CD4-positive, alpha-beta T cell (primary cell): ENCODE results near the gene USP47. TPM values are rescaled to one million over a fixed set of nuclear protein-coding genes. Genes with fewer than 3 reads are reported as not detected.
A peak's percentile ranks its signal among the peaks of the same experiment; 100 is the strongest.

Experiments
- ATAC-seq: fragments of 200-7000 bp; cut with Tn5 transposase; one replicate; pipeline ENCODE4 v1.10.0; 2022; ENCODE audit warnings: mild to moderate bottlenecking; ENCODE audit not compliant: poor library complexity
- CTCF ChIA-PET: fragments of 350-600 bp; sonication (Branson Sonifier 250); formaldehyde crosslinking; loops from one replicate; lab custom pipeline; 2021; ENCODE audit warnings: antibody characterized with exemption, inconsistent platforms; lab: Charles Lee
- POLR2A ChIA-PET: fragments of 350-600 bp; sonication (Branson Sonifier 250); formaldehyde crosslinking; loops from one replicate; lab custom pipeline; 2021; ENCODE audit warnings: antibody characterized with exemption, inconsistent platforms; lab: Charles Lee
- DNase-seq, 14 experiments: peaks; one replicate each; pipeline ENCODE4 v3.0.0-alpha.2; 2013 to 2020; ENCODE audit warnings: mixed read lengths in 2 of 14
- H3K27ac ChIP-seq, 2 donors: one replicate each; pipeline versions ENCODE4 v1.5.1 to v1.7.0; 2013; ENCODE audit warnings: low read length in 2 of 2, low read depth in 1 of 2, mild to moderate bottlenecking in 1 of 2
- H3K27me3 ChIP-seq, 2 experiments: 1 replicate in 1 of 2; 2 replicates in 1 of 2; pipeline versions ENCODE4 v1.6.1 to v1.7.0; 2013; ENCODE audit warnings: low read length in 2 of 2, control low read depth in 1 of 2, mild to moderate bottlenecking in 1 of 2, moderate library complexity in 1 of 2; ENCODE audit not compliant: insufficient read depth in 2 of 2, control insufficient read depth in 1 of 2
- H3K36me3 ChIP-seq: one replicate; pipeline ENCODE4 v1.6.1; 2013; ENCODE audit warnings: low read length, control low read depth; ENCODE audit not compliant: insufficient read depth
- H3K4me1 ChIP-seq: one replicate; pipeline ENCODE4 v1.6.1; 2013; ENCODE audit warnings: low read length, control low read depth; ENCODE audit not compliant: insufficient read depth
- H3K4me3 ChIP-seq: one replicate; pipeline ENCODE4 v1.5.1; 2013; ENCODE audit warnings: mild to moderate bottlenecking, low read length, moderate library complexity
- H3K9me3 ChIP-seq, 2 experiments: 1 replicate in 1 of 2; 2 replicates in 1 of 2; pipeline versions ENCODE4 v1.6.1 to v1.7.0; 2013; ENCODE audit warnings: low read length in 2 of 2, mild to moderate bottlenecking in 2 of 2, control low read depth in 1 of 2, moderate library complexity in 1 of 2; ENCODE audit not compliant: control insufficient read depth in 1 of 2, insufficient read depth in 1 of 2
- H3K27ac Mint-ChIP-seq: one replicate; pipeline ENCODE4 v1.8.0; 2020; ENCODE audit warnings: mixed read lengths
- H3K27me3 Mint-ChIP-seq: one replicate; pipeline ENCODE4 v1.8.0; 2021; ENCODE audit warnings: mixed read lengths
- H3K36me3 Mint-ChIP-seq: one replicate; pipeline ENCODE4 v1.8.0; 2021; ENCODE audit warnings: low read depth, mixed read lengths
- H3K4me1 Mint-ChIP-seq: one replicate; pipeline ENCODE4 v1.8.0; 2021; ENCODE audit warnings: low read depth, mixed read lengths
- H3K4me3 Mint-ChIP-seq: one replicate; pipeline ENCODE4 v1.8.0; 2020; ENCODE audit warnings: mild to moderate bottlenecking, mixed read lengths
- H3K9me3 Mint-ChIP-seq: one replicate; pipeline ENCODE4 v1.8.0; 2020; ENCODE audit warnings: mixed read lengths
- intact Hi-C, 2 experiments: fragments of 100-400 bp; cut with DNase I in 1 of 2; cut with micrococcal nuclease in 1 of 2; formaldehyde crosslinking; loops; one replicate each; pipeline versions ENCODE4 v1.15.1 to v1.9.0; 2023 to 2025; cut with DNase I, micrococcal nuclease
- total RNA-seq, 174 experiments: library from RNA in 2 of 174; stranded (reverse) in 2 of 174; gene quantifications; one replicate each; pipeline ENCODE4 v1.2.3 and lab custom pipeline; 2021 to 2026
- TF ChIP-seq, protein P1 (sequence below): fragments of 200-600 bp; IDR thresholded peaks from one replicate; pipeline ENCODE4 v1.8.0; 2022; ENCODE audit warnings: antibody characterized with exemption, mild to moderate bottlenecking

Gene USP47
- total RNA-seq, 2 experiments from 2014 or later = 97.0 to 100 TPM

DNA sequence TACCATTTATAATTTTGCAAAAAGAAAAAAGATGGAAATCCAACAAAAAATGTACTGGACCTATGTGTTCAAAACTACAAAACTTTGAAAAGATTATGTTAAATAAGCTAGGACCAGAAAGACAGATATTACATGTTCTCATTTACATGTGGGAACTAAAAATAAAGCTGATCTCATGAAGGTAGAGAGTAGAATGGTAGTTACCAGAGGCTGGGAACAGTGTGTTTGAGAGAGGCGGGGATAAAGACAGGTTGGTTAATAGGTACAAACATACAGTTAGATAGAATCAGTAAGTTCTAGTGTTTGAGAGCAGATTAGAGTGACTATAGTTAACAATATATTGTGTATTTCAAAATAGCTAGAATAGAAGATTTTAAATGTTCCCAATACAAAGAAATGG is 71.6 kb downstream of the USP47 start:
- Mint-ChIP-seq H3K4me3 (no peak overlapping the region), H3K9me3 (no peaks in the 10 kb centered on the region), H3K36me3 (peaks cover 78% of the 10 kb centered on the region), H3K27me3 (no peaks in the 10 kb centered on the region), H3K27ac (peak overlapping the region; percentile 15), H3K4me1 (peaks cover 5% of the 10 kb centered on the region)
- CTCF ChIA-PET = interaction anchor here (0.7 to 0.8 kb wide), 3 partner anchors 10 to 1034 kb away, joined by 3 to 5 read pairs (median 3); no protein-coding TSS in a partner anchor
- Histone ChIP-seq H3K4me1 (no peaks in the 10 kb centered on the region), H3K27me3 (no peaks in the 10 kb centered on the region), H3K9me3 (no peaks in the 10 kb centered on the region), H3K27ac (no peak overlapping the region), H3K36me3 (peaks cover 20% of the 10 kb centered on the region), H3K4me3 (no peak overlapping the region)
- intact Hi-C loops = no loop called here
- POLR2A ChIA-PET = no interaction called here
- TF ChIP-seq, protein P1, sequence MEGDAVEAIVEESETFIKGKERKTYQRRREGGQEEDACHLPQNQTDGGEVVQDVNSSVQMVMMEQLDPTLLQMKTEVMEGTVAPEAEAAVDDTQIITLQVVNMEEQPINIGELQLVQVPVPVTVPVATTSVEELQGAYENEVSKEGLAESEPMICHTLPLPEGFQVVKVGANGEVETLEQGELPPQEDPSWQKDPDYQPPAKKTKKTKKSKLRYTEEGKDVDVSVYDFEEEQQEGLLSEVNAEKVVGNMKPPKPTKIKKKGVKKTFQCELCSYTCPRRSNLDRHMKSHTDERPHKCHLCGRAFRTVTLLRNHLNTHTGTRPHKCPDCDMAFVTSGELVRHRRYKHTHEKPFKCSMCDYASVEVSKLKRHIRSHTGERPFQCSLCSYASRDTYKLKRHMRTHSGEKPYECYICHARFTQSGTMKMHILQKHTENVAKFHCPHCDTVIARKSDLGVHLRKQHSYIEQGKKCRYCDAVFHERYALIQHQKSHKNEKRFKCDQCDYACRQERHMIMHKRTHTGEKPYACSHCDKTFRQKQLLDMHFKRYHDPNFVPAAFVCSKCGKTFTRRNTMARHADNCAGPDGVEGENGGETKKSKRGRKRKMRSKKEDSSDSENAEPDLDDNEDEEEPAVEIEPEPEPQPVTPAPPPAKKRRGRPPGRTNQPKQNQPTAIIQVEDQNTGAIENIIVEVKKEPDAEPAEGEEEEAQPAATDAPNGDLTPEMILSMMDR = no peak
- DNase-seq = no peak
- no peak for ATAC-seq

- ATAC-seq = no peak
- no peak overlapping the region for H3K4me3 ChIP-seq
- peaks cover 77% of the 10 kb centered on the region for H3K36me3 Mint-ChIP-seq
- H3K9me3 Mint-ChIP-seq = no peaks in the 10 kb centered on the region
- CTCF ChIA-PET = interaction anchor here (0.5 kb wide), 1 partner anchor 125 kb away, joined by 3 read pairs; no protein-coding TSS in a partner anchor
- peaks cover 5% of the 10 kb centered on the region for H3K4me1 Mint-ChIP-seq
- H3K27ac Mint-ChIP-seq = peak overlapping the region; percentile 16
- intact Hi-C loops = no loop called here
- TF ChIP-seq, protein P1 = no peak
- H3K4me3 Mint-ChIP-seq = no peak overlapping the region
- no peaks in the 10 kb centered on the region for H3K4me1 ChIP-seq
- no peak overlapping the region for H3K27ac ChIP-seq
- H3K9me3 ChIP-seq = no peaks in the 10 kb centered on the region
- H3K27me3 Mint-ChIP-seq = no peaks in the 10 kb centered on the region
- peaks cover 11% of the 10 kb centered on the region for H3K36me3 ChIP-seq
- DNase-seq = no peak
- POLR2A ChIA-PET = no interaction called here
- no peaks in the 10 kb centered on the region for H3K27me3 ChIP-seq
Observed at GRCh38 chr11:11915625-11916024, 73.9 kb downstream of the USP47 start.

GRCh38 chr11:11916981-11917399 is 75.2 kb downstream of the USP47 start:
- Histone ChIP-seq H3K4me1 (no peaks in the 10 kb centered on the region), H3K36me3 (peaks cover 3% of the 10 kb centered on the region), H3K27me3 (no peaks in the 10 kb centered on the region), H3K27ac (no peak overlapping the region), H3K9me3 (no peaks in the 10 kb centered on the region), H3K4me3 (no peak overlapping the region)
- TF ChIP-seq, protein P1 = no peak
- Mint-ChIP-seq H3K4me1 (peaks cover 5% of the 10 kb centered on the region), H3K27ac (no peak overlapping the region), H3K27me3 (no peaks in the 10 kb centered on the region), H3K4me3 (no peak overlapping the region), H3K36me3 (peaks cover 69% of the 10 kb centered on the region), H3K9me3 (no peaks in the 10 kb centered on the region)
- ATAC-seq = no peak
- intact Hi-C loops = no loop called here
- CTCF ChIA-PET = no interaction called here
- POLR2A ChIA-PET = no interaction called here
- DNase-seq = no peak
